A673 (cell line): Measurements from ENCODE around the gene HM13. TPM values are rescaled to one million over a fixed set of nuclear protein-coding genes. Genes with fewer than 3 reads are reported as not detected.
A peak's percentile ranks its signal among the peaks of the same experiment; 100 is the strongest.
"Not testable (repeated sequence)": the region's sequence is repeated elsewhere in the genome, so short reads cannot be mapped to it uniquely, and the experiment has no call there.

Source experiments
- BruUV-seq: library from RNA; stranded (reverse); fragments of 400-500 nt; replicated peaks from 2 replicates; lab custom pipeline; 2021; lab: Mats Ljungman, UMichigan
- CTCF ChIA-PET: fragments of 300-600 bp; sonication (Branson Sonifier 250); formaldehyde crosslinking; loops from one replicate; lab custom pipeline; 2022; ENCODE audit warnings: antibody characterized with exemption; lab: Charles Lee
- POLR2A ChIA-PET: fragments of 300-600 bp; sonication (Branson Sonifier 250); formaldehyde crosslinking; loops from one replicate; lab custom pipeline; 2022; ENCODE audit warnings: antibody characterized with exemption; ENCODE audit not compliant: low non-redundant PET; lab: Charles Lee
- DNase-seq: peaks from one replicate; pipeline ENCODE4 v3.0.0-alpha.2; 2015; ENCODE audit warnings: low spot score
- H3K27ac ChIP-seq: fragments of 200-600 bp; sonication (generic); 2 replicates; pipeline ENCODE4 v1.5.1; 2016; ENCODE audit warnings: mixed run types, low read depth, mild to moderate bottlenecking, mixed read lengths, antibody characterized with exemption, low read length; ENCODE audit not compliant: poor library complexity, severe bottlenecking
- H3K27me3 ChIP-seq: fragments of 200-600 bp; sonication (generic); replicated peaks from 2 replicates; pipeline ENCODE4 v1.6.1; 2017; ENCODE audit warnings: mixed run types, low read depth, mild to moderate bottlenecking, mixed read lengths, antibody characterized with exemption, low read length; ENCODE audit not compliant: insufficient read depth, poor library complexity
- H3K36me3 ChIP-seq: fragments of 200-600 bp; sonication (generic); 2 replicates; pipeline ENCODE4 v1.6.1; 2016; ENCODE audit warnings: mixed run types, mild to moderate bottlenecking, mixed read lengths, antibody characterized with exemption, low read length; ENCODE audit not compliant: insufficient read depth, poor library complexity, severe bottlenecking
- H3K4me1 ChIP-seq: fragments of 200-600 bp; sonication (generic); 2 replicates; pipeline ENCODE4 v1.6.1; 2017; ENCODE audit warnings: mixed run types, mild to moderate bottlenecking, mixed read lengths, antibody characterized with exemption, low read length; ENCODE audit not compliant: insufficient read depth, poor library complexity, severe bottlenecking
- H3K4me3 ChIP-seq: fragments of 200-600 bp; sonication (generic); 2 replicates; pipeline ENCODE4 v1.5.1; 2016; ENCODE audit warnings: low read depth, mixed run types, mild to moderate bottlenecking, mixed read lengths, low read length; ENCODE audit not compliant: poor library complexity, severe bottlenecking
- H3K9me3 ChIP-seq: fragments of 200-600 bp; sonication (generic); 2 replicates; pipeline ENCODE4 v1.6.1; 2016; ENCODE audit warnings: mixed run types, low read depth, mild to moderate bottlenecking, mixed read lengths, antibody characterized with exemption, low read length; ENCODE audit not compliant: poor library complexity, severe bottlenecking
- EZH2 ChIP-seq: fragments of 200-600 bp; sonication (generic); IDR thresholded peaks from 2 replicates; pipeline ENCODE4 v1.6.1; 2017; ENCODE audit warnings: borderline replicate concordance, low read depth, mild to moderate bottlenecking, mixed read lengths, antibody characterized with exemption, low read length; ENCODE audit not compliant: poor library complexity, severe bottlenecking
- intact Hi-C: fragments of 100-400 bp; cut with micrococcal nuclease; formaldehyde crosslinking; loops from one replicate; pipeline ENCODE4 v1.10.0; 2022; ENCODE audit not compliant: unreplicated experiment
- total RNA-seq: library from RNA; stranded (reverse); gene quantifications from 2 replicates; pipeline ENCODE4 v1.2.3, GENCODE V29; 2021
- TF ChIP-seq, protein P1 (sequence below): fragments of 300-800, 200-600 bp; sonication (generic); conservative IDR thresholded peaks from 2 replicates; pipeline ENCODE4 v1.5.1; 2017; ENCODE audit warnings: low read depth, mild to moderate bottlenecking, antibody characterized with exemption, low read length, moderate library complexity, mixed read lengths

Gene HM13
- total RNA-seq, 1 experiment from 2014 or later, result 196 TPM

DNA sequence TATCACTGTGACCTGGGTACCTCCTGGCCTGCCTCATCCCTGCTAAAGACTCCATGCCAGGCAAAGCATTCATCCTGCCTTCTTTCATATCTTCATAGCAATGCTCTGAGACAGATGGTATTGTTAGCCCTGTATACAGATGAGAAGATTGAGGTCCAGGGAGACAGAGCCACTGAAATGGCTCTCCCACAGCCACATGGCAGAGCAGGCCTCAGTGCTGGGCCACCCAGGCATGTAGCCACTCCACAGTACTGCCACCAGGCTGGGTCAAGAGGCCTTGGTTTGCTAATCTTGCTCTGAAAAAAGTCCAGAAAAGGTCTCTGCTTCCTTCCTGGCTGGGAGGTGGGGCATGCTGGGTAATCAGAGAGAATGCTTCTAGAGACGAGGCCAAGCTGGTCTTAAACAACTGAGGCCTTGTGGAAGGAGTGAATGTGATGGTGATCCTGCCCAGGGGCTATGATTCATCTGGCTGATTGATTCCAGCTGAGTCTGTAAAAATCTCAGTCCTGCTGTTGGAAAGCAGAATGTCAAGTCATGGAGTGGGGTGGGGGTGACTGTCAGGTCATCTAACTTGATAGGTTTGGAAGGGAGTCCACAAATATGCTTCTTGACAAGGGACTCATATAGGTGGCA is 29.8 kb downstream of the HM13 start:
- intact Hi-C loops, result no loop called here
- CTCF ChIA-PET, result no interaction called here
- BruUV-seq, result no TSS peak
- POLR2A ChIA-PET, result no interaction called here
- no peak overlapping the region for H3K4me3 ChIP-seq
- TF ChIP-seq, protein P1, sequence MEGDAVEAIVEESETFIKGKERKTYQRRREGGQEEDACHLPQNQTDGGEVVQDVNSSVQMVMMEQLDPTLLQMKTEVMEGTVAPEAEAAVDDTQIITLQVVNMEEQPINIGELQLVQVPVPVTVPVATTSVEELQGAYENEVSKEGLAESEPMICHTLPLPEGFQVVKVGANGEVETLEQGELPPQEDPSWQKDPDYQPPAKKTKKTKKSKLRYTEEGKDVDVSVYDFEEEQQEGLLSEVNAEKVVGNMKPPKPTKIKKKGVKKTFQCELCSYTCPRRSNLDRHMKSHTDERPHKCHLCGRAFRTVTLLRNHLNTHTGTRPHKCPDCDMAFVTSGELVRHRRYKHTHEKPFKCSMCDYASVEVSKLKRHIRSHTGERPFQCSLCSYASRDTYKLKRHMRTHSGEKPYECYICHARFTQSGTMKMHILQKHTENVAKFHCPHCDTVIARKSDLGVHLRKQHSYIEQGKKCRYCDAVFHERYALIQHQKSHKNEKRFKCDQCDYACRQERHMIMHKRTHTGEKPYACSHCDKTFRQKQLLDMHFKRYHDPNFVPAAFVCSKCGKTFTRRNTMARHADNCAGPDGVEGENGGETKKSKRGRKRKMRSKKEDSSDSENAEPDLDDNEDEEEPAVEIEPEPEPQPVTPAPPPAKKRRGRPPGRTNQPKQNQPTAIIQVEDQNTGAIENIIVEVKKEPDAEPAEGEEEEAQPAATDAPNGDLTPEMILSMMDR, result no peak
- no peak for TF ChIP-seq EZH2
- peaks cover 17% of the 10 kb centered on the region for H3K36me3 ChIP-seq
- DNase-seq, result peak; percentile 61
- H3K27me3 ChIP-seq, result no peaks in the 10 kb centered on the region
- peaks cover 4% of the 10 kb centered on the region for H3K4me1 ChIP-seq
- peak overlapping the region; percentile 38 for H3K27ac ChIP-seq
- no peaks in the 10 kb centered on the region for H3K9me3 ChIP-seq

DNA sequence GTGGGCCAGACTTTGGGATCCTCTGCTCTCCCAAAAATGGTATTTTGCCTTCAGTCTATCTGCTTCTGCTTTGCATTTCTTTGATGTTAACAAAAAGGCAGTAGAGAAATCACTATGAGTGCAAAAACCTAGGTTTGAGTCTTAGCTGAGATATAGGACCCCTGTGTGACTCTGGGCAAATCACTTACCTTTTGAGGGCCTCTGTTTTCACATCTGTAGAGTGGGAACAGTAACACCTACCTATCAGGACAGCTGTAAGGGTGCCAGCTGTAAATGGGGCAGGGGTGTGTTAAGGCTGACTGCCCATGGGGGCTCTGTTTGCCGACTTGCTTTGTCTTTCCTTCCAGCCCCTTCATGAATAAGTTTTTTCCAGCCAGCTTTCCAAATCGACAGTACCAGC is 30.4 kb downstream of the HM13 start:
- ChIA-PET POLR2A (no interaction called here), CTCF (no interaction called here)
- BruUV-seq, result no TSS peak
- intact Hi-C loops, result no loop called here
- peaks cover 4% of the 10 kb centered on the region for H3K4me1 ChIP-seq
- no peaks in the 10 kb centered on the region for H3K9me3 ChIP-seq
- TF ChIP-seq EZH2, result no peak
- TF ChIP-seq, protein P1, result no peak
- H3K27ac ChIP-seq, result peak overlapping the region; percentile 8
- H3K36me3 ChIP-seq, result peaks cover 20% of the 10 kb centered on the region
- no peaks in the 10 kb centered on the region for H3K27me3 ChIP-seq
- DNase-seq, result no peak
- H3K4me3 ChIP-seq, result no peak overlapping the region

DNA sequence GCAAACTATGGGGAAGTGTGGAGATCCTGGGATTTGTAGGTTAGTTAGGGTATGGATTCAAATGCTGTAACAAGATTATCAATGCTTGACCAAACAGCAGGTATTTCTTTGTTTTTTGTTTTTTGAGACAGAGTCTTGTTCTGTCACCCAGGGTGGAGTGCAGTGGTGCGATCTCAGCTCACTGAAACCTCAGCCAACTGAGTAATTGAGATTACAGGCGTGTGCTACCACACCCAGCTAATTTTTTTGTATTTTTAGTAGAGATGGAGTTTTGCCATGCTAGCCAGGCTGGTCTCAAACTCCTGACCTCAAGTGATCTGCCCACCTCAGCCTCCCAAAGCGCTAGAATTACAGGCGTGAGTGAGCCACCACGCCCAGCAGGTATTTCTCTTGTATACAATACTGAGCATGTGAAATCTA is 31.4 kb downstream of the HM13 start:
- peaks cover 23% of the 10 kb centered on the region for H3K36me3 ChIP-seq
- DNase-seq, H3K4me3 ChIP-seq, BruUV-seq, H3K27ac ChIP-seq, H3K9me3 ChIP-seq, POLR2A ChIA-PET, H3K4me1 ChIP-seq, intact Hi-C loops, H3K27me3 ChIP-seq: not testable (repeated sequence)
- CTCF ChIA-PET, result interaction anchor here (0.7 kb wide), 1 partner anchor 12 kb away, joined by 3 read pairs; no protein-coding TSS in a partner anchor
